ENCODE measurements around the gene KRT38. TPM values are rescaled to one million over a fixed set of nuclear protein-coding genes. Genes with fewer than 3 reads are reported as not detected.

The KRT38 gene
- total RNA-seq, 1 experiment from 2014 or later: not detected

DNA sequence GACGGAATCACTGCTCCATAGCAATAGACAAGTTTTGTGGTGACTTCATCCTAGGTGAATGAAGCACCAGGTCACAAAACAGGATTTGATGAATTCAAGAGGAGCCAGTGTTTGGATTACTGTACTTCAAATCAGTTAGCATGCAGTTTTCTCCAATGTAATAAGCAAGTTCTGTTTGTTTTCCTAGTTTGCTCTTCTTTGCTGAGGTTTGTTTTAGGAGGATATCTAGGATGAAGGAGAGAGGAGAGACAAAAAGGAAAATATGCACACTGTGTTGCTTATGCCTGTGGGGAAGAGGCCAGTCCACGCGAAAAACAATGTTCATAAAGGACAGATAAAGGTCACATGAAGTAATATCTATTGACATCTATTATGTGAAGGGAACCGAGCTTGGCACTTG is 25.4 kb downstream of the KRT38 start:
- TF ChIP-seq, protein P1, sequence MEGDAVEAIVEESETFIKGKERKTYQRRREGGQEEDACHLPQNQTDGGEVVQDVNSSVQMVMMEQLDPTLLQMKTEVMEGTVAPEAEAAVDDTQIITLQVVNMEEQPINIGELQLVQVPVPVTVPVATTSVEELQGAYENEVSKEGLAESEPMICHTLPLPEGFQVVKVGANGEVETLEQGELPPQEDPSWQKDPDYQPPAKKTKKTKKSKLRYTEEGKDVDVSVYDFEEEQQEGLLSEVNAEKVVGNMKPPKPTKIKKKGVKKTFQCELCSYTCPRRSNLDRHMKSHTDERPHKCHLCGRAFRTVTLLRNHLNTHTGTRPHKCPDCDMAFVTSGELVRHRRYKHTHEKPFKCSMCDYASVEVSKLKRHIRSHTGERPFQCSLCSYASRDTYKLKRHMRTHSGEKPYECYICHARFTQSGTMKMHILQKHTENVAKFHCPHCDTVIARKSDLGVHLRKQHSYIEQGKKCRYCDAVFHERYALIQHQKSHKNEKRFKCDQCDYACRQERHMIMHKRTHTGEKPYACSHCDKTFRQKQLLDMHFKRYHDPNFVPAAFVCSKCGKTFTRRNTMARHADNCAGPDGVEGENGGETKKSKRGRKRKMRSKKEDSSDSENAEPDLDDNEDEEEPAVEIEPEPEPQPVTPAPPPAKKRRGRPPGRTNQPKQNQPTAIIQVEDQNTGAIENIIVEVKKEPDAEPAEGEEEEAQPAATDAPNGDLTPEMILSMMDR (IDR thresholded peaks at IDR 0.05; ENCODE audit: unreplicated experiment): no peak
- H3K4me1 Mint-ChIP-seq (ENCODE audit: low read depth, unreplicated experiment): peaks cover 58% of the 10 kb centered on the region
- intact Hi-C loops (cut with micrococcal nuclease; ENCODE audit: unreplicated experiment): loop anchor here (5.0 to 10.0 kb wide), 3 partner anchors 78 to 249 kb away; no protein-coding TSS in a partner anchor

DNA sequence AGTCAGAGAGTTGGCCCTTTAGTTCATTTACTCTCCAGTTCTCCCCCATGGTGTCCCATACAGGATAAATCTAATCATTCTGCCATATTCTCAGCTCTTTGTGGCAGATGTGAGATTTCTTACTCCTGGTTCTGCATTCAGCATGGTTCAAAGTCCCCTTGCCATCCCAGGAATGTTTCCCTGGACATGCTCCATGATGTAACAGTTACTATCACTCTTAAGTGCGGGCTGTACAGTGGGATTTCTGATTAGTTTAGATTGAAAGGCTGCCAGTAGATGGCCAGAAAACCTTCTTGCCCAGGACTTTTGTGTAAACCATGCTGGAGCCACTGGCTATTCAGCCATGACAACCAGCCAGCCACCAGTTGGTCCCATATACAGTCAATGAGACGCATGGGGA is 26.8 kb downstream of the KRT38 start:
- Mint-ChIP-seq H3K36me3 (ENCODE audit: insufficient read depth, unreplicated experiment) (peaks cover 10% of the 10 kb centered on the region), H3K4me3 (ENCODE audit: low read depth, unreplicated experiment) (no peak overlapping the region), H3K27ac (ENCODE audit: unreplicated experiment) (no peak overlapping the region), H3K9me3 (ENCODE audit: low read depth, unreplicated experiment) (no peaks in the 10 kb centered on the region), H3K27me3 (ENCODE audit: unreplicated experiment) (no peaks in the 10 kb centered on the region), H3K4me1 (ENCODE audit: low read depth, unreplicated experiment) (peaks cover 53% of the 10 kb centered on the region)
- no TSS peak for BruUV-seq (replicated peaks)
- CTCF ChIA-PET: interaction anchor here (0.6 to 3.1 kb wide), 2 partner anchors 10 to 1381 kb away, joined by 3 to 13 read pairs; no protein-coding TSS in a partner anchor
- intact Hi-C loops (cut with micrococcal nuclease; ENCODE audit: unreplicated experiment): loop anchor here (10.0 kb wide), 2 partner anchors 81 to 251 kb away; no protein-coding TSS in a partner anchor
- no peak for DNase-seq
- TF ChIP-seq, protein P1 (IDR thresholded peaks at IDR 0.05; ENCODE audit: unreplicated experiment): no peak

More for the DNA sequence above, 25.4 kb downstream of the KRT38 start:
- H3K27me3 Mint-ChIP-seq (ENCODE audit: unreplicated experiment): no peaks in the 10 kb centered on the region
- no peak overlapping the region for H3K27ac Mint-ChIP-seq (ENCODE audit: unreplicated experiment)
- CTCF ChIA-PET: interaction anchor here (1.2 to 1.3 kb wide), 2 partner anchors 11 to 133 kb away, joined by 3 to 7 read pairs; no protein-coding TSS in a partner anchor
- peaks cover 10% of the 10 kb centered on the region for H3K36me3 Mint-ChIP-seq (ENCODE audit: insufficient read depth, unreplicated experiment)
- DNase-seq: no peak
- BruUV-seq (replicated peaks): no TSS peak
- H3K9me3 Mint-ChIP-seq (ENCODE audit: low read depth, unreplicated experiment): no peaks in the 10 kb centered on the region
- no peak overlapping the region for H3K4me3 Mint-ChIP-seq (ENCODE audit: low read depth, unreplicated experiment)

DNA sequence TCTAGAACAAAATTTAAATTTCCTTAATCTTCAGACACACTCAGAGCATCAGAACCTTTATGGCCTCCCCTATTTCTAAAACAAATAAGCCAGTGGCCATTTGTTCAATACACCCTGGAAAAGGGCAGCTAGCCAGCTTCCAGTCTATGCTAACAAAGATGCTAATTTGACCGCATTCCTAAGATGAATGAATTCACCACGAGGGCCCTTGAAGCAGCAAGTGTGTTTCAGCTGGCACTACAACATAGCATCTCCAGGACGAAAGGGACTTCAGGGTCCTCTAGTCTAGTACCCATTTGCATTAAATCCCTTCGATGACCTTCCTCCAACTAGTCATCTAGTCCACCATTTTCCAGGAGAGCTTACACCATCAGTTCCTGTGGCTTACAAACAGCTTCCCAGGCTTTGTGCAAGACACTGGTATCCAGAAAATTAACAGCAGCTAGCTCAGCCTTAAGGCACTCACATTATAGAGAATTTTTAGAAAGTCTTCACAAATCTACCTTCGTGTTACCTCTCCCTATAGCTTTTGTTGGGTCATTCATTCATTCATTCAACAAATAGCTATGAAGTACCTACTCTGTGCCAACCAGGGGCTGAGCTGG is 27.3 kb downstream of the KRT38 start:
- no peaks in the 10 kb centered on the region for H3K9me3 Mint-ChIP-seq (ENCODE audit: low read depth, unreplicated experiment)
- H3K27me3 Mint-ChIP-seq (ENCODE audit: unreplicated experiment): no peaks in the 10 kb centered on the region
- BruUV-seq (replicated peaks): no TSS peak
- no peak overlapping the region for H3K27ac Mint-ChIP-seq (ENCODE audit: unreplicated experiment)
- H3K4me3 Mint-ChIP-seq (ENCODE audit: low read depth, unreplicated experiment): no peak overlapping the region
- intact Hi-C loops (cut with micrococcal nuclease; ENCODE audit: unreplicated experiment): loop anchor here (10.0 kb wide), 2 partner anchors 81 to 251 kb away; no protein-coding TSS in a partner anchor
- CTCF ChIA-PET: interaction anchor here (0.6 to 3.1 kb wide), 2 partner anchors 10 to 1380 kb away, joined by 3 to 13 read pairs; no protein-coding TSS in a partner anchor
- DNase-seq: no peak
- H3K36me3 Mint-ChIP-seq (ENCODE audit: insufficient read depth, unreplicated experiment): peaks cover 10% of the 10 kb centered on the region
- TF ChIP-seq, protein P1 (IDR thresholded peaks at IDR 0.05; ENCODE audit: unreplicated experiment): no peak
- H3K4me1 Mint-ChIP-seq (ENCODE audit: low read depth, unreplicated experiment): peaks cover 49% of the 10 kb centered on the region

DNA sequence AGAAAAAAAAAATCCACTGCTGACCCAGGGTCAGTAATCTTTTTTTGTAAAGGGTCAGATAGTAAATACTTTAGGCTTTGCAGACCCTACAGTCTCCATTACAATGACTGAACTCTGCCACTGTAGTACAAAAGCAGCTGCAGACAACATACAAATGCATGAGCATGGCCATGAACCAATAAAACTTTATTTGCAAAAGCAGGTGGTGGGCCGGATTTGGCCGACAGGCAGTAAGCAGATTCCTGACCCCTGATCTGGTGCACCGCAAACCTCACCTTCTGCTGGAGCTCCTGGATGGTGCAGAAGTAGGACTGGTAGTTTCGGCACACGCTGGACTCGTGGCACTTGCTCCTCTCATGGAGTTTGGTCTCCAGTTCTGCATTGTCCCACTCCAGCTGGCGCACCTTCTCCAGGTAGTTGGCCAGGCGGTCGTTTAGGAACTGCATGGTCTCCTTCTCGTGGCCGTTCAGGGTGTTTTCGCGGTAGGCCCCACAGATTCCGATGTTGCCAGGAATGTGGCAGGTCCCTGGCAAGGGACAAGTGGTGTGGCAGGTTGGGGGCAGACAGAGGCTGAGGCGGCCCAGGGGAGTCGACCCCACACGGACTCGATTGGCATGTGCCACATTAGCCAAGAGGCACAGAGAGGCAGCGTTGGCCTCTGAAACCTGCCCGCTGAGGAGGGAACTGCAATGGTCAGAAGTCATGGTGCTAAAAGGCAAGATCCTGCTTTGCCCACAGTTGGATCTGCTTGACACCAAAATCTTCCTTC is 29.5 kb downstream of the KRT38 start:
- CTCF ChIA-PET: interaction anchor here (0.7 kb wide), 1 partner anchor 122 kb away, joined by 6 read pairs; no protein-coding TSS in a partner anchor
- no peak for DNase-seq
- TF ChIP-seq, protein P1 (IDR thresholded peaks at IDR 0.05; ENCODE audit: unreplicated experiment): no peak
- no peaks in the 10 kb centered on the region for H3K36me3 Mint-ChIP-seq (ENCODE audit: insufficient read depth, unreplicated experiment)
- no peaks in the 10 kb centered on the region for H3K27me3 Mint-ChIP-seq (ENCODE audit: unreplicated experiment)
- no peak overlapping the region for H3K4me3 Mint-ChIP-seq (ENCODE audit: low read depth, unreplicated experiment)
- BruUV-seq (replicated peaks): no TSS peak
- no peak overlapping the region for H3K27ac Mint-ChIP-seq (ENCODE audit: unreplicated experiment)
- peaks cover 33% of the 10 kb centered on the region for H3K4me1 Mint-ChIP-seq (ENCODE audit: low read depth, unreplicated experiment)
- intact Hi-C loops (cut with micrococcal nuclease; ENCODE audit: unreplicated experiment): loop anchor here (10.0 kb wide), 2 partner anchors 84 to 254 kb away; no protein-coding TSS in a partner anchor
- no peaks in the 10 kb centered on the region for H3K9me3 Mint-ChIP-seq (ENCODE audit: low read depth, unreplicated experiment)
